H1 (cell line): ENCODE data around the gene PARP16.

Experiments used
- CREB1 ChIP-seq: IDR thresholded peaks from 2 replicates; pipeline ENCODE4 v1.6.1; 2012; ENCODE audit warnings: inconsistent platforms
- CTCF ChIP-seq, 3 experiments: IDR thresholded peaks; 1 replicate in 2 of 3; 2 replicates in 1 of 3; pipeline versions ENCODE4 v1.5.1 to v1.6.1; 2011; ENCODE audit warnings: low read length in 3 of 3, mild to moderate bottlenecking in 3 of 3, inconsistent platforms in 2 of 3, low read depth in 1 of 3, moderate library complexity in 1 of 3; ENCODE audit not compliant: insufficient read depth in 1 of 3; ENCODE audit errors: control extremely low read depth in 1 of 3
- EP300 ChIP-seq, 2 experiments: IDR thresholded peaks; 1 replicate in 1 of 2; 2 replicates in 1 of 2; pipeline ENCODE4 v1.6.1; 2011 to 2012; ENCODE audit warnings: low read depth in 2 of 2, low read length in 2 of 2, mild to moderate bottlenecking in 2 of 2, borderline replicate concordance in 1 of 2, inconsistent platforms in 1 of 2, moderate library complexity in 1 of 2
- FOSL1 ChIP-seq: IDR thresholded peaks from 2 replicates; pipeline ENCODE4 v1.6.1; 2011; ENCODE audit warnings: mild to moderate bottlenecking, low read depth, low read length, moderate library complexity; ENCODE audit not compliant: insufficient read depth
- GABPA ChIP-seq: IDR thresholded peaks from 2 replicates; pipeline ENCODE4 v1.6.1; 2011; ENCODE audit warnings: mild to moderate bottlenecking, low read length, moderate library complexity, borderline replicate concordance; ENCODE audit not compliant: insufficient read depth
- POLR2A ChIP-seq, 2 experiments: IDR thresholded peaks; 1 replicate in 1 of 2; 2 replicates in 1 of 2; pipeline ENCODE4 v1.6.1; 2011; ENCODE audit warnings: low read depth in 2 of 2, low read length in 2 of 2, mild to moderate bottlenecking in 2 of 2; ENCODE audit errors: control extremely low read depth in 1 of 2
- SIN3A ChIP-seq, 2 experiments: IDR thresholded peaks in 1 of 2; conservative IDR thresholded peaks in 1 of 2; 2 replicates each; pipeline ENCODE4 v1.6.1; 2011 to 2012; ENCODE audit warnings: low read length in 2 of 2, improper control_type of control experiment in 1 of 2, low read depth in 1 of 2, mild to moderate bottlenecking in 1 of 2

- TF ChIP-seq GABPA = no peak
- no peak for TF ChIP-seq FOSL1
- no peak for TF ChIP-seq POLR2A (IDR thresholded peaks at IDR 0.05; ENCODE audit: control extremely low read depth in 1 of 2, low read depth in 2 of 2, low read length in 2 of 2)
- TF ChIP-seq EP300 (IDR thresholded peaks at IDR 0.05; ENCODE audit: borderline replicate concordance in 1 of 2, low read depth in 2 of 2, low read length in 2 of 2) = no peak
- no peak for TF ChIP-seq SIN3A (conservative IDR thresholded peaks at IDR 0.05 in 1 of 2, IDR thresholded peaks at IDR 0.05 in 1 of 2; ENCODE audit: low read depth in 1 of 2, low read length in 2 of 2)
- TF ChIP-seq CTCF (IDR thresholded peaks at IDR 0.05; ENCODE audit: control extremely low read depth in 1 of 3, insufficient read depth in 1 of 3, low read depth in 1 of 3, low read length in 3 of 3) = no peak
- TF ChIP-seq CREB1 = no peak
Measured at GRCh38 chr15:65309882-65310418, 23.3 kb upstream of the PARP16 start.
